GM18868 (cell line): ENCODE data around the gene TSSK2.

Experiments used
- ATAC-seq: cut with Tn5 transposase; IDR thresholded peaks from one replicate; pipeline ENCODE4 v1.9.1; 2021; ENCODE audit warnings: mild to moderate bottlenecking, moderate library complexity; ENCODE audit not compliant: unreplicated experiment

TSSK2 gene

DNA sequence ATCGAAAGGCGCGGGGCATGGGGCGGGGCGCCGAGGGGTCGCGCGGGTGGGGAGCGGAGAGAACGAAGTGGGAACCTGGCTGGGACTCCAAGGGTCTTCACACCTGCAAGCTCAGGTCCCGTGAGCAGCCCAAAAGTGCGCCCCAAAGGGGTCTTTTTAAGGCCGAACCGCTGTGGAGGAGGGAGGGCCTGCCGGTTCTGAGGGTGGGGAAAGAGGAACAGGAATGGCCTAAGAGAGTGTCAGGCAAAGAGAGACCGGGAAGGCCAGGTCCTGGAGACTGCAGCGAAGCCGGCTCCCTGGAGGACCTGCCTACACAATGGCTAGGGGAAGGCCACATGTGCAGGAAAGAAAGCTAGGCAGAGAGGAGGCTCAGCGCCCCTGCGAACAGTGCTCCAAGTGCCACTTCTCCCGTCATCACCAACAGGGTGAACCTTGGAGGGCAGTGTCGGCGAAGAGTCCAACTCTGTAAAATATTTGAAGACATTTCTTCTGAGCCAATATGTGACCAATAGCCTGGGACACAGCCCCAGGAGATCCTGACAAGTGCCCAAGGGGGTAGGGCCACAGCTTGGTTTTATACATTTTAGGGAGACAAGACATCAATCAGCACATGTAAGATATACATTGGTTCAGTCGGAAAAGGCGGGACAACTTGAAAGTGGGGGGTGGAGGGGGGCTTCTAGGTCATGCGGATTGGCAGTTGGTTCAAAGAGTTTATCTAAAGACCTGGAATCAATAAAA lies 8.2 kb upstream of the TSSK2 start:
- no peak for ATAC-seq

DNA sequence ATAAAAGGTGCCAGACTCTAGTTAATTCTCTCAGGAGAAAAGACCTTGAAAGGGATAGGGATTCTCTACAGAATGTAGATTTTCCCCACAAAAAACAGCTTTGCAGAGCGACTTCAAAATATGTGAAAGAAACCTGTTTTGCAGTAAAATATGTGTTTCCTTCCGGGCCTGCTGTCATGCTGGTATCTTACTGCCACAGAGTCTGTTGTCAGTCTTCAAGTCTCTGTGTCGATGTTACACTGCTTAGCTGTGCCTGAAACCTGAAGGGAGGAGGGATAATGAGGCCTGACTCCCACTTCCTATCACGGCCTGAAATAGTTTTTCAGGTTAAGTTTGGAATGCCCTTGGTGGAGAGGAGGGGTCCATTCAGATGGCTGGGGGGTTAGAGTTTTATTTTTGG lies 7.2 kb upstream of the TSSK2 start:
- ATAC-seq: no peak

DNA sequence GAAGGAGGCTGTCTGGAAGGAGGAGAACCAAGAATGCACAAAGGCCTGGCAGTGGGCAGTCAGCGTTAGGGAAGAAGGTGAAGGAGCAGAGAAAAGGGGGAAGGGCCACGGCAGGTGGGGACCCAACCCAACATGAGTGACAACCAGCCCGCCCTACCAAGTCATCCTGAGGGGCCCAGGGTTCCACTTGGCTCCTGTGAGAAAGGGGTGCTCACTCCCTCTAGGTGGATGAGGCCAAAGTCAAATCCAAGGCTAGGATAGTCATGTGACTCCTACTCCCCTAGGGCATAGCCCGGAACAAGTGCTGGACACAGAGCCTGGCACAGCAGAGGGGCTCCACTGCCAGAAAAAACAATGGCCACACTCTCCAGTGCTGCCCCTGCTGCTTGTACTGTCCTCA lies 6.7 kb upstream of the TSSK2 start:
- no peak for ATAC-seq

DNA sequence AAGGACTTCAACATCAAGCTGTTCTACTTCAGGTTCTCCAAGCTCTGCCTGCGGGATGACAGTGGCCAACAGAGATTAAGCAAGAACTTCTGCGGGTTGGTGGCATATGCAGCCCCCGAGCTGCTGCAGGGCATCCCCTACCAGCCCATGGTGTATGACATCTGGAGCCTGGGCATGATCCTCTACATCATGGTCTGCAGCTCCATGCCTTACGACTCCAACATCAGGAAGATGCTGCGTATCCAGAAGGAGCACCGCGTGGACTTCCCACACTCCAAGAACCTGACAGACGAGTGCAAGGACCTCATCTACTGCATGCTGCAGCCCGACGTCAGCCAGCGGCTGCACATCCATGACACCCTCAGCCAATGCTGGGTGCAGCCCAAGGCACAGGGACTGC lies 6.1 kb upstream of the TSSK2 start:
- no peak for ATAC-seq

DNA sequence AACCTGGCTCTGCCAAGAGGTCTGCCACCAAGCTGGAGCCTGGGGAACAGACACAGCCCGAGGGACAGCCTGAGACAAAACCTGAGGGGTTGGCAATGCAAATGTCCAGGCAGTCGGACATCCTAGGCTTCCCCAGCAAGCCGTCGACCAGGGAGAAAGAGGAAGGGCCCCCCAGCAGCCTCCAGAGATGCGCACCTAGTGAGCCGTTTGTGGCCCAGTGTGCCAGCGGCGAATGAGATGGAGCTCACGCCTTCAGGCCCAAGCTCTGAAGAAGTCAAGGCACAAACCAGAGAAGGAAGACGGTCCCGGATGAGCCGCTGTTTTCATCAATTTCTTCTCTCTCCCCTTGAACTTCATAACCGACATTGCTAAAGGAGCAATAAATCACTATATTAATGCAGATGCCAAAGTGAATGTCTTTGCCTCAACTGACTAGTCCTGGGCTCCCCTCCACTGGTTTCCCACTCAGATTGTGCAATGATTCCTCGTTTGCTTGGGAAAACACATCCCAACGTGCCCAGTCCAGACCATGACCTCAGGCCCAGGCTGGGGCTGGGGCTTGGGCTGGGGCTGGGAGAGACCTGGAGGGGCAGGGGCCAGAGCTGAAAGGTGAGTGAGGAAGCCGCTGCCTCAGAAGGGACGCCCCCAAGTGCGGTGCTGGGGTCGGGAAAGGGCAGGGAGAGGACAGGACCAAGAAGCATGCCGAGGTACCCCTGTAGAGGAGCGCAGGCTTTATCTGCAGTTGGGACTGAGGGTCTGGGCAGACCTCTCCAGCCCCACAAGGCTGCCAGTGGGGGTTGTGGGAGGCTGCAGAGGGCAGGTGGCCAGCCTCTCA lies 5.4 kb upstream of the TSSK2 start:
- ATAC-seq: no peak

DNA sequence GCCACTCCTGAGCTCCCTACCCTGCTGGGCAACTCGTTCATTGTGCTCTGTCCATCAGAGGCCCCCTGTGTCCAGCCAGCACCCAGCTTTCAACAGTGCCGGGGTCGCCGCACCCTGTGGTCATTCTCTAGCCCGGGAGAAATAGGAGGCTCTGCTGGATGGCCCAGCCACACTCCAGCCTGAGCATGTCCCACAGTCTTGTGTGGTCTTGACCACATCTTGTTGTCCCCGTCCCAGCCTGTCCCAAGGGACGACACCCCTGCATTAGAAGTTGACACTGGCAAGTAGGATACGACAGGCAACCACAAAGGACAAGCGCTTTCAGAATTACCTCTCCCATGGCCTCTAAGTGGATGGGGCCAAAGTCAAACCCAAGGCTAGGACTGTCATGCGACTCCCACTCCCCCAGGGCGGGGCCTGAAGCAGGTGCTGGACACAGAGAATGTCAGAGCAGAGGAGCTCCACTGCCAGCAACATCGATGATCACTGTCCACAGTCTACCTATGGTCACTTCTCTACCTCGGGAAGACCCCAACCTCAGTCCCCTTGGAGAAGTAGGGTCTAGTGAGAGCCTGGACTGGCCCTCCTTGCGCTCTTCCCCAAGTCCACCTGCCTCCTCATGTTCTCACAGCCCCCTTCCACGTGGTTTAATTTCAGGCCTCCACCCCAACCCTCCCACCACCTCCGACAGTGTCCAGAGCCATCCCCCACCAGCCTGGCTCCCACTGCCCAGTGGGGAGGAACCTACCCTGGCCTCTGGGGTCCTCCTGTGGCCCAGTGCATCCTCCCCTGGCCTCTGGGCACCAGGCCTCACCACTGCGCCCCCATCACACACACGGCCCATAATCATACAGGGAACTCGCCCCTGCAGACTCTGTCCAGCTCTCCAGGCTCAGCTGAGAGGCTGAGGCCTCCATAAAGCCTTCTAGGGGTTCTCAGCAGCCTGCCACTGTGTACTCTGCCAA lies 4.5 kb upstream of the TSSK2 start:
- ATAC-seq: no peak

DNA sequence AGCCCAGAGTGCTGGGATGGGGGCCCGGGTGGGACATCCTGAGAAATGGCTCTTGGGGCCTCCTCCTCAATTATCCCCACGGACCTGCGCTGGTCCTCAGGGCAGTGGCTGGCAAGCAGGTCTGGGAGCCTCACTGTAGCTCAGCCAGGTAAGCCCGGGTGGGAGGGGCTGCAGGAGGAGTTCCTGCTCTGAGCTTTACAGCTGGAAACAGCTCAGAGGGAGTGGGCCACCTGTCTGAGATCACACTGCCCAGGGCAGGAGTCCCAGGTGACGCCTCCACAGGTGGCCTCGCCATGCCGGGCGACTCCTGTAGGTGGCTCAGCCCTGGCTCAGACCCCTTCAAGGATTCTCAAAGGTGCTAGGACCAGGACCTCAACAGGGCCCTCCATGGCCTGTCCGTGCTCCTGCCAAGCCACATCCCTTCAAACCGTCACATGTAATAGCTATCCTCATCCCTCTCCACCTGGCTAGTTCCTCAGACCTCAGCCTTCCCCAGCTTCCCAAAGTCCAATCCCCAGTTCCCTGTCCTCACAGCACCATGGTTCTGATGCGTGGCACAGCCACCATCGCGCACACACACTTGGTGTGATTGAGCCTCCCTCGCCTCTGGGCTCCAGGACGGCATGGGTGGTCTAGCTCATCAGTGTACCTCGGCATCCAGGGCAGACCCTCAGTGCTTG lies 3.6 kb upstream of the TSSK2 start:
- no peak for ATAC-seq

DNA sequence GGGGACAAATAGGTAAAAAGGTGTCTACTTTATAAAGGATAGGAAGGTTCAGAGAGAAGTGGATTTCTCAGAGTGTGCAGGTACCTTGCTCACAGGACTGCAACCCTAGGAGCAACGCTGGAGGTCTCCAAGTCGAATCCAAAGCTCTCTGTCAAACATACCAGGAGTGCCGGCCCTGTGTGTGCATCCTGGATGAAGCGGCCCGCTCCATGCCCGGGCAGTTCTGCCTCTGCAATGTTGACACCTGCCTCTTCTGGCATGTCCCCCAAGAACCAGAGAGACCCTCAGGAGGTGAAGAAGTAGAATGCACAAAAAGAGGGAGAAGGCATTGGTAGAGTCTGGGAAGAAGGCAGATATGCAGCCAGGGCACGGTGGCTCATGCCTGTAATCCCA lies 3.1 kb upstream of the TSSK2 start:
- no peak for ATAC-seq

DNA sequence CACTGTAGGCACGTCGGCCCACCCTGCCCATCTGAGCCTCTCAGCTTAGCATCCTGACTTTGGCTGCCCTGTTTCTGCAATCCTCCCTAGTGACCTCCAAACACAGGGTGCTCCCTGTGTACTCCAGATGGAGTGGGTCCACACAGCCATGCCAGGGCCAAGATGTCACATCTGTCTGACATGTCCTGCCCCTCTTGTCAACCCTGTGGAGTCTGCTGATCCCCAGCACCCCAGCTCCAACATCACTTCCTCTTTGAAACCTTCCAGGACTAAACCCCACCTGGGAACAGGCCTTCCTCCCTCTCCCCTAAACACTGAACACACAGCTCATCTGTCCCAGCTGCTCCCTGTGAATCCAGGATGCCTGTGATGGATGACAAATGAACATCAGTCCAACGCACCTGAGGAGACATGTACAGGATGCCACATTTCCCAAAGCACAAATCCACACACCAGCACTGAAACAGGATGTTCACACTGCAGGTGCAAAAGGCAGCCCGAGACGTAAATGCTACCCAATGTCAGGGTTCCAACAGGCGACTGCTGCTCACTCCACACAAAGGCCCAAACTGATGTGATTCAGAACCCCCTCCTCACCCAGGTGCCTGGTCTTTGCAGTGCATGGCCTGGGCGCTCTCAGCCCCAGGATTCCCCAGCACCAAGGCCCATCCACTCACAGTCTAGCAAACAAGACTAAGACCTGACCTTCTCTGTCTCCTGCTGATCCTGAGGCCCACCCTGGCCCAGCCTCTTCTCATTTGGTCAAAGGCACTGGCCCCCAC lies 2.0 kb upstream of the TSSK2 start:
- no peak for ATAC-seq

DNA sequence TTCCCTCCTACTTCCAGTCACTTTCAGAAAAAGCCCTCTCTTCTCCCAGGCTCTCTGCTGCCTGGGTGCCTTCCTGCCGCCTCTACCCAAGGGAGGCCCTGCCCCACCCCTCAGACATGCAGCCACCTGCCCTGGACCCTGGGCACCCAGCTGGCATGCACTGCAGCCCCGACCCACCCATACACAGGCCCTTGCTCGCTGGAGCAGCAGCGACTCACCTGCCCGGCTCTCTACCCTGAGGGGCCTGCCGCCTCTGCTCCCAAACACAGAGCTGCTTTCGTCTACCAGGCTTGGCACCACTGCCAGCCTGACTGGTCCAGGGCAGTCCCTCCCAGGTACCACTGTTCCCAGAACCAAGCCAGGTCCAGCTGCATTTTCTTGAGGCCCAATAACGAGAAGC lies 1.2 kb upstream of the TSSK2 start:
- ATAC-seq: no peak

DNA sequence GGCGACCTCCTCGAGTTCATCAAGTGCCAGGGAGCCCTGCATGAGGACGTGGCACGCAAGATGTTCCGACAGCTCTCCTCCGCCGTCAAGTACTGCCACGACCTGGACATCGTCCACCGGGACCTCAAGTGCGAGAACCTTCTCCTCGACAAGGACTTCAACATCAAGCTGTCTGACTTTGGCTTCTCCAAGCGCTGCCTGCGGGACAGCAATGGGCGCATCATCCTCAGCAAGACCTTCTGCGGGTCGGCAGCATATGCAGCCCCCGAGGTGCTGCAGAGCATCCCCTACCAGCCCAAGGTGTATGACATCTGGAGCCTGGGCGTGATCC lies 542 bp downstream of the TSSK2 start:
- ATAC-seq: no peak

DNA sequence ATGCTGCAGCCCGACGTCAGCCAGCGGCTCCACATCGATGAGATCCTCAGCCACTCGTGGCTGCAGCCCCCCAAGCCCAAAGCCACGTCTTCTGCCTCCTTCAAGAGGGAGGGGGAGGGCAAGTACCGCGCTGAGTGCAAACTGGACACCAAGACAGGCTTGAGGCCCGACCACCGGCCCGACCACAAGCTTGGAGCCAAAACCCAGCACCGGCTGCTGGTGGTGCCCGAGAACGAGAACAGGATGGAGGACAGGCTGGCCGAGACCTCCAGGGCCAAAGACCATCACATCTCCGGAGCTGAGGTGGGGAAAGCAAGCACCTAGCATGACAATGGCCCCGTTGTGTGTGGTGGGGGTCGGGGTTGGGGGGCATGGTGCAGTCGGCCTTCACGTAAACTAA lies 1.0 kb downstream of the TSSK2 start:
- no peak for ATAC-seq

DNA sequence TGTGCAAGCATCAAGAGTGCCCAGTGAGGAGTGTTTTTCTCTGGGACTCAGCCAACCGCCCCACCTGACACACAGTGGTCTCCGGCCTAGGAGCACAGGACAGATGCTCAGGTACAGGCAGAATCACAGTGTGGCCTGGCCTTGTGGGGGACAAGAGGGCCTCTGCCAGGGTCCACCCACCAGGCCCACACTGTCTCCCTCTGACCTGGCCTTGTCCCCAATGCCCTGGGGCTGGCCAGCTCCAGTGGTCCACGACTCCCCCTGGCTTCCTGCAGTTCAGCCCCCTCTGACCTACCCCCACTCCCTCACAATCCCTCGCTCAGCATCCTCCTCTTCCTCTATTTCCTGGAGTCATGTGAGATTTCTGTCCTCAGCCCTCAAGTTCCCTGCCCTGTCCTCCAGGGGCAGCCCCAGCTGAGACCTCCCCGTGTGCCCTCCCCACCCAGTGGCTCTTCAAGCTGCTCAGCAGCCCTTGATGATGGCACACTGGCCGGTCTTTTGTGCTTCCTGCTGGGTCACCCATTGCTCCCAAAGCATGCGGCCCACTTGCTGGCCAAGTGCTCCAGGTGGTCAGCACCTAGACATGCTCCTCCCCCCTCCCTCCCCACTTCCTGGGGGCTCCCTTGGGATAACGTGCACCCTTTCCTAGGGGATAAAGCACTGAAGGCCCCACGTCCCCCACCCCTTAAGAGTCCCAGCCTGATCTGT lies 1.7 kb downstream of the TSSK2 start:
- no peak for ATAC-seq

DNA sequence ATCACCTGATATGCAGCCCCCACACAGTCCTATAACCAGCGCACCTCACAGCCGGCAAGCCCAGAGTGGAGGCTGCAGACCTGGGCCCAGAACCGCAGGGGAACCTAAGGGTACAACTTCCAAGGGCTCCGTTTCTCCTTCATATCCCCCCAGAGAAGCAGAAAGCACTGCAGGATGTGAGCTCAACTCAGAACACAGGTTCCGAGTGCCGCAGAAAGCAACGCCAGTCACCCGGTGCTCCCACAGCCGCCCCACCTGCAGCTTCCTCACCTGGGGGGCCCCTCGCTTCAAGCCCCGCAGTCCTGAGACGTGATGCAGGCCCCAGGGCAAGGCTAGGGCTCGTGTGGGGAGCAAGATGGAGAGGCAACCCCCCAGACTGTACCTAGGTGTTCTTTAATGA lies 2.5 kb downstream of the TSSK2 start:
- ATAC-seq: no peak

DNA sequence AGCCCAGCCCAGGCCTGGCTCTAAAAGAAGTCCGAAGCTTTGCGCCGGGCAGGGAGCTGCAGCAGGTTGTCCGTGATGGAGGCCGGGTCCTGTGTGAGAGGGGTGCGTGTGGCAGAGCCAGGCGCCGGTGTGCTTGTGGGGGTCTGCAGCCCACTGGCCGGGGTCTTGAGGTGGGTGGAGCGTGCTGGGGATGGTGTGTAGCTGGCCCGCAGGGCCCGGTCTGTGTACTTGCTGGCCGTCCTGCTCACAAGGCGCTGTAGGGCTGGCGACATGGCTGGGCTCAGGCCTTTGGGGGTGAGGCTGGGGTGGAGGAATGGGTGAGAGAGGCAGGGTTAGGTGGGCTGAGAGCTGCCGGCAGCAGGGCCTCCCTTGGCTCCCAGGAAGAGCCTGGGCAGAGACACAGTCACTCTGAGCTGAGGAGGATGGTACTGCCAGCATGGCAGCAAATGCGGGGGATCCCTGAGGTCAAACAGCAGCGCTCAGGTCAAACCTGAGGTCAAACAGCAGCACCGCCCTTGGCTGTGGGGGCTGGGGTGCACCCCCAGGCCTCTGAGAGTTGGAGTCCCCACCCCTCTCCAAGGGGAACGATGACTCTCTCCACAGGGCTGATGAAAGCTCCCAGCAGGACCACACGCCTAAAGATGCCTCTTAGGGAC lies 3.2 kb downstream of the TSSK2 start:
- ATAC-seq: no peak

DNA sequence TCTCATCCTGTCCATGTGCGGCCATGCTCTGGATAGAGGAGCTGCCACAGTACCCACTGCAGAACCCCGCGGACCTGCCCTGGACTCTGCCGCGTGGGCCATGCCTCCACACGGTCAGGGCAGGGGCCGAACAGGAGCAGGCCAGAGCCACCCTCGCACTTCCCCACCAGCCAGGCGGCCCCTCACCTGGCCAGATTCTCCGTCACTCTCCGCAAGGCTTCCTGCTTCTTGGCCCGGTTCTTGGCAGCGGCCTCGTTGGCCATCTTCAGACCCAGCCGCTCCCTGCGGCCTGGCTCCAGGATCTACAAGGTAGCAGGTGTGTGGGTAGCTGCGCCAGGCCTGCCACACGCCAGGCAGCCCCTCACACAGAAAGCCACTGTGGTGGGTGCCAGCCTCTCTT lies 3.8 kb downstream of the TSSK2 start:
- ATAC-seq: no peak

DNA sequence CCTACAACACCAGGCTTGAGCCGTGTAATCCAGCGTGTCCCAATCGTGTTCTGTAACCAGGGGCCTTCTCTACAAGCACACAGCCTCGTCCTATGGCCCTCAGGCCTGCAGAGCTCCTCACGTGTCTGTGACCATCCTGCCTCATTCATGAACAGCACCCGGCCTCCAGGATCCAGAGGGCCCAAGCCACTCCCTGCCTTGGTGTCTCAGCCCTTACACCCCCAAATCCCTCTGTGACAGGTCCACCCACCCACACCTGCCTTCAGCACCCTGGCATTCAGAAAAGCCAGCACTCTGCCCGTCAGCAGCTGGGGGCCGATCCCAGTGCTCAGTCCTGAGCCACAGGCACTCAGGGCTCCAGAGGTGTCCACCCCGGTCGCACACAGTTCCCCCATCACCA lies 5.8 kb downstream of the TSSK2 start:
- ATAC-seq: no peak

DNA sequence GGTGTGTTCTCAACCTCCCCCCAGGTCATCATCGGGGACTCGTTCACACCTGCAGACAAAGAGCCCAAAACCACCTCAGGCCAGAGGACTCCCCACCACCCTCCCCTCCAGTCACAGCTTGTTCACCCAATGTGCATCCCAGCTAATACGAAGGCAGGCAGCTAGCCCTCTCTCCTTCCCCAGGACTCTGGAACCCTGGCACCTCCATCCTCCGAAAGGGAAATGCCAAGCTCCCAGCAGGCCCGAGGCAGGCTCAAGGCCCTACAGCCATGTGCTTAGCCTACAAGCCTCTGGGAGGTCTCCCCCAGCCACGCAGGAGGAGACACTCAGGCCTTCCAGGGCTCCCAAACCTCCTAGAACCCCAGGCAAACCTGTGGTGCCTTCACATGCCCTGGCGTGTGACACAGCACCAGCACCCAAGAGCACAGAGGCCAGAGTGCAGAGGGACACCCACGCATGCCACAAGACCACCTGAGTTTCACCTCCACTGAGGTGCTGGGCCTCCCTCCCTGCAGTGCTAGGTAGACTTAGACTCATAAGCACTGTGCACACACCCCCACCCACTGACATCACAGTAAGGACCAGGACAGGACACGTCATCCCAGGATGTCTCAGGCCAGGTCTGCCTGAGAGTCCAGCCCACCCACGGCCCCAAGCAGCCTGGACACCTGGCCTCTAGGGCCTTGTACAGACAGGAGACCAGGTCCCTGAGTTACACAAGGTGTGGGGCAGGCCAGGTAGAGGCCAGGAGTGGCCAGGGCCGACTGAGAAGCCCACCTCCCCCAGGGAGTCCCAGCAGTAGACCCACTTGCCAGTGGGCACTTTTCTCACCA lies 6.5 kb downstream of the TSSK2 start:
- ATAC-seq: no peak
